ENCODE results near the gene TNPO2. TPM values are rescaled to one million over a fixed set of nuclear protein-coding genes. Genes with fewer than 3 reads are reported as not detected.

The TNPO2 gene
- total and polyA plus RNA-seq, 2 of the 13 experiments (the other 11 are each of a cell fraction or from before 2014, with no cell fraction given): 31.7 to 61.0 TPM

GRCh38 chr19:12655546-12655945 lies 68.2 kb downstream of the TNPO2 start:
- DNase-seq (ENCODE audit: low spot score) (no peak), FAIRE-seq (no peak), ATAC-seq (no peak)
- no TSS peak for BruUV-seq (replicated peaks)
- Histone ChIP-seq H3K4me1 (ENCODE audit: insufficient read depth, low read length) (no peaks in the 10 kb centered on the region), H3K9ac (ENCODE audit: insufficient read depth, low read depth, low read length) (no peak overlapping the region), H3K27ac (ENCODE audit: extremely low read length, insufficient read depth, low read length) (no peak overlapping the region), H3K4me3 (replicated peaks in 1 of 3; ENCODE audit: insufficient read depth in 1 of 3, low read depth in 2 of 3, low read length in 3 of 3) (no peak overlapping the region), H3K27me3 (ENCODE audit: control insufficient read depth in 1 of 2, insufficient read depth in 2 of 2, low read length in 2 of 2) (no peaks in the 10 kb centered on the region), H3K36me3 (replicated peaks in 1 of 2; ENCODE audit: control insufficient read depth in 1 of 2, insufficient read depth in 2 of 2, low read length in 2 of 2) (peaks cover 0 to 13% of the 10 kb centered on the region in 2 experiments; a peak in 4 of 5 replicates), H3K4me2 (ENCODE audit: low read depth, low read length) (no peak overlapping the region), H2AFZ (ENCODE audit: low read length) (no peak overlapping the region), H3K9me3 (ENCODE audit: low read length) (no peaks in the 10 kb centered on the region), H3K79me2 (ENCODE audit: insufficient read depth, low read length) (no peaks in the 10 kb centered on the region), H4K20me1 (ENCODE audit: insufficient read depth, low read length) (no peaks in the 10 kb centered on the region)
- intact Hi-C loops (cut with micrococcal nuclease; ENCODE audit: unreplicated experiment): no loop called here
- ChIA-PET CTCF (ENCODE audit: low intra/inter-chr PET ratio, low total read pairs) (no interaction called here), POLR2A (interaction anchor here (1.3 kb wide), 1 partner anchor 11 kb away, joined by 4 read pairs; the partner anchor contains the start of genes MAN2B1 and WDR83)
- in situ Hi-C loops (cut with HindIII; ENCODE audit: extremely low pct_ligation_motif_present, low pct_unique_long_range_greater_than_20kb): no loop called here
- TF ChIP-seq ZNF281 (CRISPR knock-in tag; IDR thresholded peaks at IDR 0.05; ENCODE audit: borderline replicate concordance) (no peak), ZNF530 (CRISPR knock-in tag; IDR thresholded peaks at IDR 0.05; ENCODE audit: low read depth) (no peak), ASH2L (IDR thresholded peaks at IDR 0.05; ENCODE audit: insufficient read length, low read depth, low read length) (no peak), MAFF (IDR thresholded peaks at IDR 0.05; ENCODE audit: low read depth, low read length) (no peak), SNAI1 (CRISPR knock-in tag; IDR thresholded peaks at IDR 0.05; ENCODE audit: borderline replicate concordance) (no peak), ZNF441 (CRISPR knock-in tag; IDR thresholded peaks at IDR 0.05; ENCODE audit: borderline replicate concordance) (no peak), CCDC6 (CRISPR knock-in tag; IDR thresholded peaks at IDR 0.05) (no peak), PHF20 (CRISPR knock-in tag; IDR thresholded peaks at IDR 0.05) (no peak), ZNF550 (CRISPR knock-in tag; IDR thresholded peaks at IDR 0.05; ENCODE audit: borderline replicate concordance) (no peak), ZNF703 (CRISPR knock-in tag; IDR thresholded peaks at IDR 0.05; ENCODE audit: borderline replicate concordance) (no peak)
- 91% methylated on average over 8 of the region's 8 CpGs for WGBS (ENCODE audit: low lambda C conversion rate)
